Measurements from ENCODE around the gene CSHL1. TPM values are rescaled to one million over a fixed set of nuclear protein-coding genes. Genes with fewer than 3 reads are reported as not detected.

The CSHL1 gene
- total and polyA plus RNA-seq, 2 experiments from 2014 or later: 0.44 TPM; not detected in 1

GRCh38 chr17:63928966-63929695 is 18.1 kb upstream of the CSHL1 start (continued):
- TF ChIP-seq, protein P1, sequence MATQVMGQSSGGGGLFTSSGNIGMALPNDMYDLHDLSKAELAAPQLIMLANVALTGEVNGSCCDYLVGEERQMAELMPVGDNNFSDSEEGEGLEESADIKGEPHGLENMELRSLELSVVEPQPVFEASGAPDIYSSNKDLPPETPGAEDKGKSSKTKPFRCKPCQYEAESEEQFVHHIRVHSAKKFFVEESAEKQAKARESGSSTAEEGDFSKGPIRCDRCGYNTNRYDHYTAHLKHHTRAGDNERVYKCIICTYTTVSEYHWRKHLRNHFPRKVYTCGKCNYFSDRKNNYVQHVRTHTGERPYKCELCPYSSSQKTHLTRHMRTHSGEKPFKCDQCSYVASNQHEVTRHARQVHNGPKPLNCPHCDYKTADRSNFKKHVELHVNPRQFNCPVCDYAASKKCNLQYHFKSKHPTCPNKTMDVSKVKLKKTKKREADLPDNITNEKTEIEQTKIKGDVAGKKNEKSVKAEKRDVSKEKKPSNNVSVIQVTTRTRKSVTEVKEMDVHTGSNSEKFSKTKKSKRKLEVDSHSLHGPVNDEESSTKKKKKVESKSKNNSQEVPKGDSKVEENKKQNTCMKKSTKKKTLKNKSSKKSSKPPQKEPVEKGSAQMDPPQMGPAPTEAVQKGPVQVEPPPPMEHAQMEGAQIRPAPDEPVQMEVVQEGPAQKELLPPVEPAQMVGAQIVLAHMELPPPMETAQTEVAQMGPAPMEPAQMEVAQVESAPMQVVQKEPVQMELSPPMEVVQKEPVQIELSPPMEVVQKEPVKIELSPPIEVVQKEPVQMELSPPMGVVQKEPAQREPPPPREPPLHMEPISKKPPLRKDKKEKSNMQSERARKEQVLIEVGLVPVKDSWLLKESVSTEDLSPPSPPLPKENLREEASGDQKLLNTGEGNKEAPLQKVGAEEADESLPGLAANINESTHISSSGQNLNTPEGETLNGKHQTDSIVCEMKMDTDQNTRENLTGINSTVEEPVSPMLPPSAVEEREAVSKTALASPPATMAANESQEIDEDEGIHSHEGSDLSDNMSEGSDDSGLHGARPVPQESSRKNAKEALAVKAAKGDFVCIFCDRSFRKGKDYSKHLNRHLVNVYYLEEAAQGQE (IDR thresholded peaks at IDR 0.05; ENCODE audit: unreplicated experiment): no peak
- no peak for TF ChIP-seq ZNF462 (CRISPR knock-in tag; IDR thresholded peaks at IDR 0.05)

GRCh38 chr17:63928172-63928666 is 17.2 kb upstream of the CSHL1 start:
- no peak overlapping the region for H3K27ac Mint-ChIP-seq
- H3K4me3 Mint-ChIP-seq: no peak overlapping the region; the same call in 2 of the 3 replicates
- H2AFZ ChIP-seq: peak overlapping the region; percentile 43; the same call in 1 of the 2 replicates
- ATAC-seq: no peak
- no peaks in the 10 kb centered on the region for H3K79me2 ChIP-seq (replicated peaks; ENCODE audit: insufficient read depth)
- peaks cover 14% of the 10 kb centered on the region; the same call in 1 of the 2 replicates for H3K4me1 ChIP-seq (ENCODE audit: insufficient read depth)
- no peak overlapping the region for H3K4me2 ChIP-seq
- no peak overlapping the region for H3K27ac ChIP-seq (ENCODE audit: low read depth)
- H3K9me2 ChIP-seq (ENCODE audit: insufficient read depth): no peaks in the 10 kb centered on the region
- peaks cover 13% of the 10 kb centered on the region for H3K4me1 Mint-ChIP-seq
- H4K20me1 ChIP-seq (replicated peaks; ENCODE audit: insufficient read depth): no peaks in the 10 kb centered on the region
- H3K36me3 ChIP-seq (ENCODE audit: insufficient read depth): no peaks in the 10 kb centered on the region
- H3K4me3 ChIP-seq: no peak overlapping the region
- H3K36me3 Mint-ChIP-seq (ENCODE audit: low read depth): no peaks in the 10 kb centered on the region
- H3K27me3 Mint-ChIP-seq (ENCODE audit: insufficient read depth, low read depth, poor library complexity): peaks cover 4% of the 10 kb centered on the region
- DNase-seq (ENCODE audit: low spot score): no peak
- no peaks in the 10 kb centered on the region for H3K27me3 ChIP-seq (ENCODE audit: insufficient read depth)
- no peaks in the 10 kb centered on the region for H3F3A ChIP-seq (replicated peaks; ENCODE audit: low read depth)
- no peaks in the 10 kb centered on the region for H3K9me3 Mint-ChIP-seq
- TF ChIP-seq EZH2phosphoT487 (IDR thresholded peaks at IDR 0.05; ENCODE audit: unreplicated experiment): no peak
- TF ChIP-seq ZNF331 (CRISPR knock-in tag; IDR thresholded peaks at IDR 0.05; ENCODE audit: low read depth): no peak
- TF ChIP-seq JUNB (IDR thresholded peaks at IDR 0.05; ENCODE audit: unreplicated experiment): no peak
